ENCODE data around the gene KIF26A. TPM values are rescaled to one million over a fixed set of nuclear protein-coding genes. Genes with fewer than 3 reads are reported as not detected.

KIF26A gene
- total RNA-seq, 1 donor from 2014 or later = 7.0 TPM

DNA sequence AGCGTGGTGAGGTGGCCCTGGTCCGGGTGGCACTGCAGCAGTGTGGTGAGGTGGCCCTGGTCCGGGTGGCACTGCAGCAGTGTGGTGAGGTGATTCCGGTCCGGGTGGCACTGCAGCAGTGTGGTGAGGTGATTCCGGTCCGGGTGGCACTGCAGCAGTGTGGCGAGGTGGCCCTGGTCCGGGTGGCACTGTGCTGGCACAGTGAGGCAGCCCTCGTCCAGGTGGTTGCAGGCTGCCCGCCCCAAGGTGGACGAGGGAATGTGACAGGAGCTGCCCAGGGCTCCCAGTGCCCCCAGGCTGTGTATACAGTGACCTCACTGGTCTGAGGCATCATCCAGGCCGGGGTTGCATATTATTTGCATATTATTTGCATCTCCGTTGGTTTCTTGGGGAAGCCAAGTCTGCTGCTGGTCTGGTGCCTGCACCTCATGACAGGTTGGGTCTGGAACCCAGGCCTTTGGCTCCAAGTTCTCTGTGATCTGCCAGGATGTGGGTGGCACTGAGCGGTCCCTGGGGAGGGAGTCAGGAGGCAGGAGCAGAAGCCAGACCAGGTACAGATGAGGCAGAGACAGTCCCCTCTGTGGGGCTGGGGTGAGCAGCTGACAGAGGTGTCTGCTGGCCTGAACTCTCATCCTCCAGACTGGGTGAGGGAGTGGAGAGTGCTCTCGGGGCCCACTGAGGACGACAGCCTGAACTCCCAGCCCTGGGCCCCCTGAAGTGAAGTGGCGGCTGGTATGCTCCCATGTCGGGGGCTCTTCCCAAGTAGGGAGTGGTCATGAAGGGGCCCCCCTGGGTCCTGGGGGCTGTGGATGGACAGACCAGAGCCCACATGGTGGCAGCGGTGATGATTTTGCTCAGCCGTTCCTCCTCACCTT is 79.3 kb downstream of the KIF26A start:
- Mint-ChIP-seq H3K27ac (no peak overlapping the region), H3K4me3 (ENCODE audit: low read depth) (no peak overlapping the region), H3K9me3 (ENCODE audit: low read depth) (no peaks in the 10 kb centered on the region), H3K4me1 (ENCODE audit: low read depth) (peaks cover 12% of the 10 kb centered on the region), H3K27me3 (peaks cover 18% of the 10 kb centered on the region), H3K36me3 (ENCODE audit: insufficient read depth) (no peaks in the 10 kb centered on the region)
- DNase-seq (ENCODE audit: low spot score, unreplicated experiment) = no peak
- no peak for TF ChIP-seq CTCF (IDR thresholded peaks at IDR 0.05; ENCODE audit: unreplicated experiment)

- H3K4me3 Mint-ChIP-seq (ENCODE audit: low read depth) = no peak overlapping the region
- no peak for DNase-seq (ENCODE audit: low spot score, unreplicated experiment)
- H3K4me1 Mint-ChIP-seq (ENCODE audit: low read depth) = peaks cover 12% of the 10 kb centered on the region
- H3K27me3 Mint-ChIP-seq = peaks cover 18% of the 10 kb centered on the region
- no peak overlapping the region for H3K27ac Mint-ChIP-seq
- no peak for TF ChIP-seq CTCF (IDR thresholded peaks at IDR 0.05; ENCODE audit: unreplicated experiment)
- no peaks in the 10 kb centered on the region for H3K36me3 Mint-ChIP-seq (ENCODE audit: insufficient read depth)
- H3K9me3 Mint-ChIP-seq (ENCODE audit: low read depth) = no peaks in the 10 kb centered on the region
These were observed 80.2 kb downstream of the KIF26A start for GRCh38 chr14:104218361-104219180.

GRCh38 chr14:104219731-104220214 is 81.4 kb downstream of the KIF26A start:
- H3K36me3 Mint-ChIP-seq (ENCODE audit: insufficient read depth) = no peaks in the 10 kb centered on the region
- no peak overlapping the region for H3K4me3 Mint-ChIP-seq (ENCODE audit: low read depth)
- TF ChIP-seq CTCF (IDR thresholded peaks at IDR 0.05; ENCODE audit: unreplicated experiment) = no peak
- peaks cover 17% of the 10 kb centered on the region for H3K27me3 Mint-ChIP-seq
- DNase-seq (ENCODE audit: low spot score, unreplicated experiment) = no peak
- no peaks in the 10 kb centered on the region for H3K9me3 Mint-ChIP-seq (ENCODE audit: low read depth)
- H3K27ac Mint-ChIP-seq = no peak overlapping the region
- peaks cover 20% of the 10 kb centered on the region for H3K4me1 Mint-ChIP-seq (ENCODE audit: low read depth)

- DNase-seq (ENCODE audit: low spot score, unreplicated experiment) = no peak
- Mint-ChIP-seq H3K4me3 (ENCODE audit: low read depth) (no peak overlapping the region), H3K27ac (no peak overlapping the region), H3K9me3 (ENCODE audit: low read depth) (no peaks in the 10 kb centered on the region), H3K27me3 (peaks cover 18% of the 10 kb centered on the region), H3K4me1 (ENCODE audit: low read depth) (peaks cover 24% of the 10 kb centered on the region), H3K36me3 (ENCODE audit: insufficient read depth) (no peaks in the 10 kb centered on the region)
- TF ChIP-seq CTCF (IDR thresholded peaks at IDR 0.05; ENCODE audit: unreplicated experiment) = no peak
These were observed 82.1 kb downstream of the KIF26A start for GRCh38 chr14:104220215-104221070.

All from progenitor cell of endocrine pancreas (in vitro differentiated cells).